IMR-90 (cell line): ENCODE measurements around the gene ESPL1. TPM values are rescaled to one million over a fixed set of nuclear protein-coding genes. Genes with fewer than 3 reads are reported as not detected.

ENCODE experiments used
- ATAC-seq: fragments of 200-7000 bp; cut with Tn5 transposase; 2 replicates; pipeline ENCODE4 v1.9.1; 2020; ENCODE audit warnings: low read depth, mild to moderate bottlenecking, moderate library complexity
- BruUV-seq: library from RNA; stranded (reverse); fragments of 400-500 nt; replicated peaks from 2 replicates; lab custom pipeline; 2021; lab: Mats Ljungman, UMichigan
- CTCF ChIA-PET: fragments of 300-600 bp; formaldehyde crosslinking; extraction: SDS; loops from one replicate; lab custom pipeline; 2021; ENCODE audit warnings: antibody characterized with exemption; lab: Yijun Ruan, JAX
- POLR2A ChIA-PET: fragments of 300-600 bp; sonication (Branson Sonifier 250); formaldehyde crosslinking; loops from one replicate; lab custom pipeline; 2022; ENCODE audit warnings: antibody characterized with exemption; ENCODE audit not compliant: unreplicated experiment; lab: Charles Lee
- DNase-seq: peaks from one replicate; pipeline ENCODE4 v3.0.0; 2013
- H2AFZ ChIP-seq: replicated peaks from 2 replicates; pipeline ENCODE3; 2013; ENCODE audit warnings: low read length, mild to moderate bottlenecking; ENCODE audit not compliant: poor library complexity
- H2AK5ac ChIP-seq: 2 replicates; pipeline ENCODE4 v1.6.1; 2013; ENCODE audit warnings: low read depth, low read length, inconsistent platforms
- H2AK9ac ChIP-seq: replicated peaks from 2 replicates; pipeline ENCODE3; 2013; ENCODE audit warnings: mild to moderate bottlenecking, low read depth, low read length, moderate library complexity; ENCODE audit not compliant: poor library complexity
- H2BK120ac ChIP-seq: 2 replicates; pipeline ENCODE4 v1.6.1; 2013; ENCODE audit warnings: low read depth, low read length, inconsistent platforms
- H2BK15ac ChIP-seq: 3 replicates; pipeline ENCODE4 v1.6.1; 2013; ENCODE audit warnings: low read depth, low read length, inconsistent platforms
- H2BK20ac ChIP-seq: 2 replicates; pipeline ENCODE4 v1.6.1; 2013; ENCODE audit warnings: low read depth, mild to moderate bottlenecking, inconsistent platforms, low read length, moderate library complexity
- H2BK5ac ChIP-seq: 2 replicates; pipeline ENCODE4 v1.6.1; 2013; ENCODE audit warnings: mild to moderate bottlenecking, low read depth, low read length, inconsistent platforms; ENCODE audit not compliant: poor library complexity, severe bottlenecking
- H3K14ac ChIP-seq: replicated peaks from 2 replicates; pipeline ENCODE4 v1.6.1; 2013; ENCODE audit warnings: low read depth, low read length, inconsistent platforms
- H3K18ac ChIP-seq: 2 replicates; pipeline ENCODE4 v1.6.1; 2013; ENCODE audit warnings: low read depth, low read length, control low read depth
- H3K23ac ChIP-seq: 2 replicates; pipeline ENCODE4 v1.6.1; 2013; ENCODE audit warnings: low read depth, low read length, inconsistent platforms
- H3K27ac ChIP-seq: 2 replicates; pipeline ENCODE4 v1.5.1; 2013; ENCODE audit warnings: mild to moderate bottlenecking, control low read depth, low read length; ENCODE audit not compliant: insufficient read depth
- H3K27me3 ChIP-seq: 2 replicates; pipeline ENCODE4 v1.6.1; 2013; ENCODE audit warnings: low read length; ENCODE audit not compliant: control insufficient read depth, insufficient read depth
- H3K36me3 ChIP-seq: 2 replicates; pipeline ENCODE4 v1.6.1; 2013; ENCODE audit warnings: low read length, mixed read lengths; ENCODE audit not compliant: control insufficient read depth, insufficient read depth
- H3K4ac ChIP-seq: 2 replicates; pipeline ENCODE4 v1.6.1; 2013; ENCODE audit warnings: low read depth, low read length, inconsistent platforms
- H3K4me1 ChIP-seq: 2 replicates; pipeline ENCODE4 v1.6.1; 2013; ENCODE audit warnings: low read length, mixed read lengths; ENCODE audit not compliant: control insufficient read depth, insufficient read depth
- H3K4me2 ChIP-seq: 2 replicates; pipeline ENCODE4 v1.6.1; 2013; ENCODE audit warnings: low read depth, mild to moderate bottlenecking, control low read depth, low read length, moderate library complexity
- H3K4me3 ChIP-seq: 2 replicates; pipeline ENCODE4 v1.5.1; 2013; ENCODE audit warnings: low read depth, mild to moderate bottlenecking, control low read depth, low read length, moderate library complexity; ENCODE audit not compliant: insufficient read depth
- H3K56ac ChIP-seq: 2 replicates; pipeline ENCODE4 v1.6.1; 2013; ENCODE audit warnings: low read length, inconsistent platforms; ENCODE audit not compliant: insufficient read depth; ENCODE audit errors: extremely low read depth
- H3K79me1 ChIP-seq, 2 experiments: 2 replicates each; pipeline ENCODE4 v1.6.1; 2013; ENCODE audit warnings: low read length in 2 of 2, inconsistent platforms in 1 of 2, low read depth in 1 of 2
- H3K9ac ChIP-seq: 2 replicates; pipeline ENCODE4 v1.6.1; 2013; ENCODE audit warnings: low read depth, low read length, control low read depth
- H3K9me1 ChIP-seq: 2 replicates; pipeline ENCODE4 v1.6.1; 2013; ENCODE audit warnings: low read length, inconsistent platforms; ENCODE audit not compliant: insufficient read depth
- H3K9me3 ChIP-seq: 2 replicates; pipeline ENCODE4 v1.6.1; 2013; ENCODE audit warnings: low read length; ENCODE audit not compliant: control insufficient read depth, insufficient read depth
- H4K20me1 ChIP-seq: 2 replicates; pipeline ENCODE4 v1.6.1; 2013; ENCODE audit warnings: low read length, inconsistent platforms; ENCODE audit not compliant: insufficient read depth
- H4K5ac ChIP-seq: 2 replicates; pipeline ENCODE4 v1.6.1; 2013; ENCODE audit warnings: mild to moderate bottlenecking, low read depth, low read length, control low read depth
- H4K8ac ChIP-seq, 2 experiments: 2 replicates each; pipeline ENCODE4 v1.6.1; 2013; ENCODE audit warnings: low read depth in 2 of 2, low read length in 2 of 2, control low read depth in 1 of 2, inconsistent platforms in 1 of 2
- H4K91ac ChIP-seq: 2 replicates; pipeline ENCODE4 v1.6.1; 2013; ENCODE audit warnings: low read depth, low read length, inconsistent platforms; ENCODE audit not compliant: insufficient read depth
- FOS ChIP-seq: fragments of 150-350 bp; IDR thresholded peaks from 2 replicates; pipeline ENCODE4 v1.6.1; 2016; ENCODE audit warnings: low read depth, low read length
- MAZ ChIP-seq: IDR thresholded peaks from 2 replicates; pipeline ENCODE4 v1.6.1; 2012; ENCODE audit warnings: low read depth, mild to moderate bottlenecking, low read length, improper control_type of control experiment, moderate library complexity, borderline replicate concordance
- WGBS, 2 experiments: methylation state at CpG; one replicate each; pipeline versions ENCODE4 v1.1.5 to v1.1.7; 2013; ENCODE audit warnings: missing lambda C conversion rate in 2 of 2; ENCODE audit not compliant: insufficient read length in 1 of 2; ENCODE audit errors: extremely low coverage in 2 of 2; 5-methylcytosine and 5-hydroxymethylcytosine counted together
- dilution Hi-C: fragments of 300-500 bp; cut with HindIII; formaldehyde crosslinking; loops from one replicate; pipeline ENCODE4 v1.14.3; 2018; ENCODE audit warnings: low sequenced_read_pairs; ENCODE audit not compliant: unreplicated experiment
- in situ Hi-C: fragments of 300-500 bp; cut with MboI; formaldehyde crosslinking; loops from 3 replicates; pipeline ENCODE4 v1.14.3; 2019; ENCODE audit warnings: low sequenced_read_pairs, inconsistent platforms, mixed read lengths
- intact Hi-C: fragments of 100-400 bp; cut with micrococcal nuclease; formaldehyde crosslinking; loops from 2 replicates; pipeline ENCODE4 v1.10.0; 2022
- polyA plus RNA-seq, 3 experiments: library from polyadenylated mRNA; depleted of rRNA; stranded (reverse); fragments of >200 nt; gene quantifications; 2 replicates each; pipeline ENCODE4 v1.2.3, GENCODE V29; 2012; ENCODE audit warnings: low replicate concordance in 1 of 3
- total RNA-seq: library from RNA; depleted of rRNA; stranded (reverse); fragments of >200 nt; gene quantifications from 2 replicates; pipeline ENCODE4 v1.2.3, GENCODE V29; 2012

The ESPL1 gene
- total and polyA plus RNA-seq, 2 of the 4 experiments (the other 2 are of a cell fraction), result 6.5 to 9.2 TPM

DNA sequence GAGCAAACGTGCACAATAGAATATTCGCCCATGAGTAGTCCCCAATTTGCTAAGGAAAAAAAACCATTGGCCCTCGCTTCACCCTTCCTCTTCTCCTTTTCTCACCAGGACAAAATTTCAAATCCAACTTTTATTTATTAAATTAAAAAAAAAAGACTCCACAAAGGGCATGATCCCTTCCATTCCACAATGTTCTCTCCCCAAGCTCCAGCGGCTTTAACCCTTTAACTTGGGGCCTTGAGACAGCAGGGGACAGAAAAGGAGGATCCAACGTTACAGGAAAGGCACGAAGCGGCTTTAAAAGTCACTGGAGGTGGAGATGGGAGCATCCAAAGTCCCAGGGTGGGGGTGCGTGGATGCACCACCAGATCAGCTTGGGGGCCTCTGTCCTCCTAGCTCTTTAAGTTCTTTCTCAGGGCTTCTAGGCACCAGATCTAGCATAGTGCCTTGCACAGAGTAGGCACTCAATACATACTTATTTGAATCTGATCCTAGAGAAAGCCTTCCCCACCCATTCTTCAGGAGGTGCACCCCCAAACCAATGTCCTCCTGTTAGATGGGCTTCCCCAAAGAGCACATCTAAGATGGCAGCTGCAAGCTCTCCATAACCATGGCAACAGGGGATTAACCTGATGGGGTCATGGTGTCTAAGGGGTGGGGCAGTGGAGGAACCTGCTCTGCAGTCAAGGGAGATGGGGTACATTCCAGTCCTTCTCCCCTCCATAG is 58.5 kb downstream of the ESPL1 start:
- Histone ChIP-seq H3K56ac (no peak overlapping the region), H3K18ac (no peak overlapping the region), H4K91ac (no peak overlapping the region), H3K14ac (no peak overlapping the region), H2BK5ac (no peak overlapping the region), H3K23ac (no peak overlapping the region), H4K5ac (no peak overlapping the region), H3K4me2 (no peak overlapping the region), H3K9me3 (no peaks in the 10 kb centered on the region), H3K9ac (no peak overlapping the region), H3K4me3 (no peak overlapping the region), H2BK15ac (no peak overlapping the region), H3K4me1 (peaks cover 8% of the 10 kb centered on the region), H3K4ac (no peak overlapping the region), H3K9me1 (peaks cover 7% of the 10 kb centered on the region; the same call in 1 of the 2 replicates), H2BK20ac (no peak overlapping the region), H4K8ac (no peak overlapping the region), H3K27me3 (peaks cover 22% of the 10 kb centered on the region), H2AFZ (peak overlapping the region; percentile 23), H2BK120ac (no peak overlapping the region), H2AK9ac (no peak overlapping the region), H2AK5ac (no peak overlapping the region), H3K79me1 (peaks cover 0 to 6% of the 10 kb centered on the region in 2 experiments; a peak in 1 of 4 replicates), H3K27ac (no peak overlapping the region), H4K20me1 (no peaks in the 10 kb centered on the region), H3K36me3 (no peaks in the 10 kb centered on the region)
- intact Hi-C loops, result loop anchor here (10.0 kb wide), 1 partner anchor 112 kb away; no protein-coding TSS in a partner anchor
- in situ Hi-C loops, result loop anchor here (10.0 kb wide), 1 partner anchor 178 kb away; the partner anchor contains the start of genes NPFF and TARBP2
- WGBS, 2 experiments, result 100% methylated on average over 1 of the region's 8 CpGs; no CpG with 5 or more reads in 1 of the 2 experiments
- CTCF ChIA-PET, result interaction anchor here (1.6 to 2.5 kb wide), 2 partner anchors 18 to 95 kb away, joined by 6 to 11 read pairs; no protein-coding TSS in a partner anchor
- dilution Hi-C loops, result no loop called here
- BruUV-seq, result no TSS peak
- no peak for DNase-seq
- no peak for ATAC-seq
- TF ChIP-seq FOS (no peak), MAZ (no peak)
- POLR2A ChIA-PET, result no interaction called here
